K562 (cell line): ENCODE results near the gene CUX1. TPM values are rescaled to one million over a fixed set of nuclear protein-coding genes. Genes with fewer than 3 reads are reported as not detected.
A peak's percentile ranks its signal among the peaks of the same experiment; 100 is the strongest.

Experiments used
- ARHGAP35 ChIP-seq: fragments of 450-650 bp; IDR thresholded peaks from 2 replicates; pipeline ENCODE4 v1.6.1; 2018; ENCODE audit not compliant: partially characterized antibody
- BCOR ChIP-seq: fragments of 450-650 bp; IDR thresholded peaks from 2 replicates; pipeline ENCODE4 v1.6.1; 2016
- CBX1 ChIP-seq: sonication (generic); IDR thresholded peaks from 2 replicates; pipeline ENCODE4 v1.6.1; 2016; ENCODE audit warnings: antibody characterized with exemption, low read depth, mild to moderate bottlenecking
- CHD2 ChIP-seq: IDR thresholded peaks from 2 replicates; pipeline ENCODE4 v1.6.1; 2011; ENCODE audit warnings: low read depth, low read length
- CREBBP ChIP-seq: IDR thresholded peaks from one replicate; pipeline ENCODE4 v1.6.1; 2012; ENCODE audit warnings: low read depth, mild to moderate bottlenecking, control low read depth, inconsistent platforms, low read length
- ETV1 ChIP-seq: fragments of 450-650 bp; conservative IDR thresholded peaks from 2 replicates; pipeline ENCODE4 v1.6.1; 2016; ENCODE audit warnings: missing genetic modification characterization, control low read depth, low read depth, missing compliant biosample characterization
- ETV6 ChIP-seq, 3 experiments: fragments of 150-350 bp in 1 of 3; sonication (generic) in 1 of 3; formaldehyde crosslinking in 1 of 3; IDR thresholded peaks; 2 replicates each; pipeline versions ENCODE4 v1.6.1 to v1.8.0; 2014 to 2022; ENCODE audit warnings: borderline replicate concordance in 2 of 3, low read depth in 2 of 3, antibody characterized with exemption in 1 of 3, low read length in 1 of 3, mild to moderate bottlenecking in 1 of 3, missing genetic modification reagents in 1 of 3
- FOXJ2 ChIP-seq: fragments of 200-800 bp; sonication (Bioruptor generic); IDR thresholded peaks from 2 replicates; pipeline ENCODE4 v1.6.1; 2016; ENCODE audit warnings: missing genetic modification characterization, missing compliant biosample characterization
- FOXO4 ChIP-seq: fragments of 450-650 bp; formaldehyde crosslinking; IDR thresholded peaks from 2 replicates; pipeline ENCODE4 v1.4.0; 2020; ENCODE audit warnings: mild to moderate bottlenecking, moderate library complexity
- GTF2E2 ChIP-seq: fragments of 200-800 bp; sonication (Bioruptor generic); IDR thresholded peaks from 2 replicates; pipeline ENCODE4 v1.6.1; 2016; ENCODE audit warnings: missing genetic modification characterization, missing compliant biosample characterization
- HNRNPK ChIP-seq: fragments of 200-400 bp; formaldehyde crosslinking; IDR thresholded peaks from one replicate; pipeline ENCODE4 v1.6.1; 2018; ENCODE audit warnings: mild to moderate bottlenecking, low read depth, low read length; ENCODE audit not compliant: poor library complexity, severe bottlenecking
- ILF3 ChIP-seq: fragments of 450-650 bp; IDR thresholded peaks from 2 replicates; pipeline ENCODE4 v1.6.1; 2018; ENCODE audit warnings: antibody characterized with exemption, mild to moderate bottlenecking, moderate library complexity, borderline replicate concordance
- JUNB ChIP-seq: fragments of 450-650 bp; formaldehyde crosslinking; conservative IDR thresholded peaks from 2 replicates; pipeline ENCODE4 v1.4.0; 2020; ENCODE audit warnings: mild to moderate bottlenecking
- KDM5B ChIP-seq: fragments of 200-600 bp; sonication (generic); IDR thresholded peaks from 2 replicates; pipeline ENCODE4 v1.6.1; 2012; ENCODE audit warnings: low read depth, mild to moderate bottlenecking, moderate library complexity, low read length, control low read depth, inconsistent platforms; ENCODE audit not compliant: insufficient replicate concordance
- KLF1 ChIP-seq: fragments of 450-650 bp; IDR thresholded peaks from 2 replicates; pipeline ENCODE4 v1.6.1; 2016; ENCODE audit warnings: missing genetic modification characterization, missing compliant biosample characterization
- LCOR ChIP-seq: sonication (generic); formaldehyde crosslinking; IDR thresholded peaks from 2 replicates; pipeline ENCODE4 v1.8.0; 2022; ENCODE audit warnings: mild to moderate bottlenecking, missing genetic modification reagents
- NCOR1 ChIP-seq: fragments of 450-650 bp; IDR thresholded peaks from 2 replicates; pipeline ENCODE4 v1.6.1; 2016; ENCODE audit warnings: mild to moderate bottlenecking, moderate library complexity
- PHF8 ChIP-seq: fragments of 200-600 bp; sonication (generic); IDR thresholded peaks from 2 replicates; pipeline ENCODE4 v1.6.1; 2012; ENCODE audit warnings: mixed run types, mild to moderate bottlenecking, inconsistent platforms, low read length, moderate library complexity, borderline replicate concordance
- SETDB1 ChIP-seq: IDR thresholded peaks from one replicate; pipeline ENCODE4 v1.6.1; 2012; ENCODE audit warnings: low read length, control low read depth, inconsistent platforms
- SMARCB1 ChIP-seq: IDR thresholded peaks from 2 replicates; pipeline ENCODE4 v1.6.1; 2011; ENCODE audit warnings: improper control_type of control experiment, low read depth; ENCODE audit not compliant: insufficient read length
- SNAPC5 ChIP-seq: fragments of 250-450 bp; sonication (Bioruptor Pico); IDR thresholded peaks from 2 replicates; pipeline ENCODE4 v1.8.0; 2021; ENCODE audit warnings: moderate library complexity, mild to moderate bottlenecking, inconsistent platforms
- TAF9B ChIP-seq: fragments of 450-650 bp; IDR thresholded peaks from 2 replicates; pipeline ENCODE4 v1.6.1; 2018; ENCODE audit warnings: mild to moderate bottlenecking; ENCODE audit not compliant: partially characterized antibody
- ZFP1 ChIP-seq: fragments of 450-650 bp; formaldehyde crosslinking; IDR thresholded peaks from 2 replicates; pipeline ENCODE4 v1.4.0; 2020; ENCODE audit warnings: mild to moderate bottlenecking, mixed read lengths
- ZNF512 ChIP-seq: IDR thresholded peaks from 2 replicates; pipeline ENCODE4 v1.6.1; 2016; ENCODE audit warnings: missing genetic modification characterization, missing compliant biosample characterization
- ZNF561 ChIP-seq: fragments of 450-650 bp; formaldehyde crosslinking; conservative IDR thresholded peaks from 2 replicates; pipeline ENCODE4 v1.4.0; 2020; ENCODE audit warnings: mild to moderate bottlenecking, moderate library complexity
- ZNF668 ChIP-seq: fragments of 250-450 bp; sonication (Bioruptor Pico); IDR thresholded peaks from 2 replicates; pipeline ENCODE4 v1.8.0; 2022; ENCODE audit warnings: mild to moderate bottlenecking, inconsistent platforms
- ZNF717 ChIP-seq: fragments of 250-450 bp; sonication (Bioruptor Pico); IDR thresholded peaks from 2 replicates; pipeline ENCODE4 v1.5.0; 2021
- polyA plus RNA-seq, 8 experiments: library from polyadenylated mRNA; depleted of rRNA in 4 of 8; stranded (reverse) in 5 of 8; unstranded in 3 of 8; fragments of >200 nt; fragmentation: Nextera tagmentation in 2 of 8; fragmentation: Illumina TruSeq in 1 of 8; extraction: Ambion mirVana in 2 of 8; extraction: Trizol in 1 of 8; gene quantifications; 2 replicates each; pipeline versions ENCODE4 v1.2.1 to v1.2.3, GENCODE V29; 2011 to 2014; ENCODE audit warnings: inconsistent platforms in 1 of 8, missing spikeins in 1 of 8
- total RNA-seq, 7 experiments: library from RNA; depleted of rRNA in 6 of 7; stranded (reverse); fragments of >200 nt in 6 of 7; fragmentation: Illumina TruSeq in 2 of 7; extraction: Trizol in 2 of 7; gene quantifications; 2 replicates each; pipeline versions ENCODE4 v1.2.1 to v1.2.3, GENCODE V29; 2011 to 2021; ENCODE audit warnings: low replicate concordance in 1 of 7

Gene CUX1
- total and polyA plus RNA-seq, 9 of the 15 experiments (the other 6 are each of a cell fraction or from before 2014, with no cell fraction given), result 3.6 to 55.3 (median 25.2) TPM

GRCh38 chr7:101814081-101814990, 3.1 kb upstream of the CUX1 start (continued):
- no peak for TF ChIP-seq FOXO4 (CRISPR knock-in tag)
- TF ChIP-seq ETV6 (IDR thresholded peaks at IDR 0.05; ENCODE audit: borderline replicate concordance in 1 of 2, low read depth in 2 of 2, low read length in 1 of 2), result no peak
- TF ChIP-seq ETV6 (CRISPR knock-in tag; IDR thresholded peaks at IDR 0.05; ENCODE audit: borderline replicate concordance), result no peak
- TF ChIP-seq CBX1, result no peak
- TF ChIP-seq NCOR1, result no peak
- TF ChIP-seq SETDB1, result no peak
- TF ChIP-seq ARHGAP35, result no peak
- no peak for TF ChIP-seq FOXJ2 (tag)
- TF ChIP-seq JUNB (CRISPR knock-in tag), result no peak
- no peak for TF ChIP-seq CREBBP
- TF ChIP-seq ZNF717 (CRISPR knock-in tag), result no peak
- 0 out of 2 replicates have a peak, but pooled peaks have one; percentile 29 for TF ChIP-seq GTF2E2 (tag)
- TF ChIP-seq SMARCB1, result no peak
- TF ChIP-seq ZNF561 (CRISPR knock-in tag), result no peak
- no peak for TF ChIP-seq ILF3
- TF ChIP-seq KLF1 (tag), result no peak
- TF ChIP-seq PHF8, result peak; percentile 55; the same call in 1 of the 2 replicates
- TF ChIP-seq ZFP1, result no peak
- TF ChIP-seq ETV1, result no peak
- no peak for TF ChIP-seq HNRNPK
- TF ChIP-seq SNAPC5 (CRISPR knock-in tag), result no peak
- TF ChIP-seq TAF9B, result no peak
- TF ChIP-seq BCOR, result peak; percentile 90
- no peak for TF ChIP-seq ZNF512 (tag)
- TF ChIP-seq CHD2, result no peak
- TF ChIP-seq ZNF668 (CRISPR knock-in tag), result peak; percentile 42; the same call in 1 of the 2 replicates
- TF ChIP-seq KDM5B, result no peak
- TF ChIP-seq LCOR (CRISPR knock-in tag), result no peak
